KMS-11 (cell line): ENCODE measurements around the gene SOX11.

ENCODE experiments used
- H2AFZ ChIP-seq: fragments of 200-600 bp; sonication (generic); 2 replicates; pipeline ENCODE4 v1.6.1; 2016; ENCODE audit warnings: antibody characterized with exemption, mixed run types, low read depth
- H3K27ac ChIP-seq: fragments of 200-600 bp; sonication (generic); 2 replicates; pipeline ENCODE4 v1.6.1; 2016; ENCODE audit warnings: mild to moderate bottlenecking, mixed run types
- H3K27me3 ChIP-seq: fragments of 200-600 bp; sonication (generic); 2 replicates; pipeline ENCODE4 v1.6.1; 2017; ENCODE audit warnings: mild to moderate bottlenecking, low read depth, mixed run types, moderate library complexity; ENCODE audit not compliant: insufficient read depth
- H3K36me3 ChIP-seq: fragments of 200-600 bp; sonication (generic); 2 replicates; pipeline ENCODE4 v1.6.1; 2017; ENCODE audit warnings: mild to moderate bottlenecking, mixed run types; ENCODE audit not compliant: insufficient read depth
- H3K4me1 ChIP-seq: fragments of 200-600 bp; sonication (generic); 2 replicates; pipeline ENCODE4 v1.6.1; 2016; ENCODE audit warnings: mild to moderate bottlenecking, low read depth, mixed run types; ENCODE audit not compliant: poor library complexity, severe bottlenecking
- H3K4me2 ChIP-seq: fragments of 200-600 bp; sonication (generic); 2 replicates; pipeline ENCODE4 v1.7.0; 2016; ENCODE audit warnings: mild to moderate bottlenecking, mixed run types
- H3K4me3 ChIP-seq: fragments of 200-600 bp; sonication (generic); IDR thresholded peaks from 2 replicates; pipeline ENCODE4 v1.6.1; 2017; ENCODE audit warnings: low read depth, low read length, mixed read lengths; ENCODE audit not compliant: insufficient read depth
- H3K79me2 ChIP-seq: fragments of 200-600 bp; sonication (generic); 2 replicates; pipeline ENCODE4 v1.6.1; 2016; ENCODE audit warnings: low read depth, mixed run types; ENCODE audit not compliant: insufficient read depth
- H3K9ac ChIP-seq: fragments of 200-600 bp; sonication (generic); 2 replicates; pipeline ENCODE4 v1.6.1; 2016; ENCODE audit warnings: mild to moderate bottlenecking, mixed run types
- H4K20me1 ChIP-seq: fragments of 200-600 bp; sonication (generic); 2 replicates; pipeline ENCODE4 v1.6.1; 2016; ENCODE audit warnings: mild to moderate bottlenecking, mixed run types; ENCODE audit not compliant: insufficient read depth
- TF ChIP-seq, protein P1 (sequence below): fragments of 200-600 bp; sonication (generic); conservative IDR thresholded peaks from 2 replicates; pipeline ENCODE4 v1.6.1; 2017; ENCODE audit warnings: low read depth, mild to moderate bottlenecking, antibody characterized with exemption, low read length, moderate library complexity, mixed read lengths

The SOX11 gene

DNA sequence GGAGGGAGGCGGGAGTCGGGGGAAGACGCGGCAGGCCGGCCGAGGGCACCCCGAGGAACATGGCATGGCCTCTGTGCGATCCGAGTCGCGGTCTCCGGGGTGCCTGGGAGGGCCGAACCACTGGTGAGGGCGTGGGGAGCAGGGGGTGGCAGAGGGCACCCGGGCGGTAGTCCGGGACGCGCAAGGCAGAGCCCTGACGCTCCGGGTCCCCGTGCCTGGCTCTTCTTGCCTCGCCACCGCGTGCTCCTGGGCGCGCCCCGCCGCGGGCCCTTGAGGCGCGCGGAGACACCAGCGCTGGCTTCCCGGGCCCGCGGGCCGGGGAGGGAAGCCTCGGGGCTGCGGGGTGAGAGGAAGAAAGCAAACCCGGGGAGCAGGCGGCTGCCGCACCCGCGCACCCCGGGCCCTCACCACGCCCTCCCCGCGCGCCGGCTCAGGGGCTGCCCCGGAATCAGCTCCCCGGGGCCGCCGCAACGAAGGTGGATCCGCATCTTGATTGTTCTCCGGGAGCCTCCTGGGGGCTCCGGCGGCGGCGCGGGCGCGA, 4.3 kb downstream of the SOX11 start:
- no peaks in the 10 kb centered on the region for H4K20me1 ChIP-seq
- H3K79me2 ChIP-seq = no peaks in the 10 kb centered on the region; the same call in 1 of the 2 replicates
- no peaks in the 10 kb centered on the region for H3K36me3 ChIP-seq
- peak overlapping the region; percentile 93 for H3K27ac ChIP-seq
- TF ChIP-seq, protein P1, sequence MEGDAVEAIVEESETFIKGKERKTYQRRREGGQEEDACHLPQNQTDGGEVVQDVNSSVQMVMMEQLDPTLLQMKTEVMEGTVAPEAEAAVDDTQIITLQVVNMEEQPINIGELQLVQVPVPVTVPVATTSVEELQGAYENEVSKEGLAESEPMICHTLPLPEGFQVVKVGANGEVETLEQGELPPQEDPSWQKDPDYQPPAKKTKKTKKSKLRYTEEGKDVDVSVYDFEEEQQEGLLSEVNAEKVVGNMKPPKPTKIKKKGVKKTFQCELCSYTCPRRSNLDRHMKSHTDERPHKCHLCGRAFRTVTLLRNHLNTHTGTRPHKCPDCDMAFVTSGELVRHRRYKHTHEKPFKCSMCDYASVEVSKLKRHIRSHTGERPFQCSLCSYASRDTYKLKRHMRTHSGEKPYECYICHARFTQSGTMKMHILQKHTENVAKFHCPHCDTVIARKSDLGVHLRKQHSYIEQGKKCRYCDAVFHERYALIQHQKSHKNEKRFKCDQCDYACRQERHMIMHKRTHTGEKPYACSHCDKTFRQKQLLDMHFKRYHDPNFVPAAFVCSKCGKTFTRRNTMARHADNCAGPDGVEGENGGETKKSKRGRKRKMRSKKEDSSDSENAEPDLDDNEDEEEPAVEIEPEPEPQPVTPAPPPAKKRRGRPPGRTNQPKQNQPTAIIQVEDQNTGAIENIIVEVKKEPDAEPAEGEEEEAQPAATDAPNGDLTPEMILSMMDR = no peak
- H3K4me2 ChIP-seq = no peak overlapping the region
- H3K27me3 ChIP-seq = no peaks in the 10 kb centered on the region
- no peaks in the 10 kb centered on the region for H3K4me1 ChIP-seq
- H2AFZ ChIP-seq = no peak overlapping the region
- peak overlapping the region; percentile 76 for H3K9ac ChIP-seq
- H3K4me3 ChIP-seq = no peak overlapping the region

DNA sequence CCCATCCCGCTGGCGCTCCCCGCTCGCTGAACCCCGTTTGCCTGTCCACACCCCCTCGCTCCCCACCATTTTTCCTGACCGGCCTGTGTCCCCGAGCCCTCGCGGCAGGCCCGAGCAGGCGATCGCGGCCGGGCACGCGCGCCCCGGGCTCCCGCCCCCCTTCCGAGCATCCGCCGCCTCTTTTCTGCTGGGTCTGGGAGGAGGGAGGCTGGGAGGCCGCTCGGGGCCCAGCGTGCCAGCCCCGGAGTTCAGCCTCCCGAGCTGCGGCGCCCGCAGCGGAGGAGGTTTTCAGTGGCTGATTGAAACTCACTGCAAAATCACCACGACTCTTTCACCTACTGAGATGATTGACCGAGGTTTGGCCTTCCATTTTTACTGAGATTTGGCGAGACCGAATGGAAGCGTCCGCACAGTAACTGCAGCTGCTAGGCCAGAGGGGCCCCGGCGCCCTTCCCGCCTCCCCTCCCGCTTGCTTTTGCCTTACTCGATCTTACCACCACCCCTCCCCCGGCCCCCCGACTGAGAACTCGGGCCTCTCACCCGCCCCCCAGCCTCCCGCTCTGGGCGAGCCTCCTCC, 4.8 kb downstream of the SOX11 start:
- Histone ChIP-seq H3K36me3 (no peaks in the 10 kb centered on the region), H3K4me3 (no peak overlapping the region), H3K4me1 (no peaks in the 10 kb centered on the region), H2AFZ (no peak overlapping the region), H3K4me2 (no peak overlapping the region), H3K27ac (peak overlapping the region; percentile 93), H3K9ac (peak overlapping the region; percentile 76), H4K20me1 (no peaks in the 10 kb centered on the region), H3K79me2 (no peaks in the 10 kb centered on the region; the same call in 1 of the 2 replicates), H3K27me3 (no peaks in the 10 kb centered on the region)
- TF ChIP-seq, protein P1 = no peak

DNA sequence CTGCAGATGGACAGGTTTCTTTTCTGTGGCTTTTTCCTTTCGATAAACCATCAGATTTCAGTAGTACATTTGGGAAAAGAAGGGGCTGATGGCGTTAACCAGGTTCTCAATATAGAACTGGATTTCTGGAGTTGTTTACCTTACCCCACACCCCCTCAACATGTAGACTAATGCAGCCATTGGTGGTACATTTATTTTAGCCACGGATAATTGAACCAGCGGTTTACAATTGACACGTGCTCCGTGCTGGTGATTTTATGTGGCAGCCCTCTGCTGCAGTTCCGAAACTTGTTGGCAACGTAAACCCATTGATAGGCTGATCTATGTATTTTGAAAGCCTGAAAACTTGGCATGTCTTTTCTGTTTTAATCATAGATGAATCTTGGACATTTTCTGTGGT, 5.4 kb downstream of the SOX11 start:
- peak overlapping the region; percentile 93 for H3K27ac ChIP-seq
- H2AFZ ChIP-seq = no peak overlapping the region
- no peaks in the 10 kb centered on the region for H3K27me3 ChIP-seq
- TF ChIP-seq, protein P1 = no peak
- peak overlapping the region; percentile 74 for H3K9ac ChIP-seq
- no peaks in the 10 kb centered on the region; the same call in 1 of the 2 replicates for H3K79me2 ChIP-seq
- H3K4me3 ChIP-seq = no peak overlapping the region
- H3K4me2 ChIP-seq = peak overlapping the region; percentile 42; the same call in 1 of the 2 replicates
- H4K20me1 ChIP-seq = no peaks in the 10 kb centered on the region
- H3K36me3 ChIP-seq = no peaks in the 10 kb centered on the region
- no peaks in the 10 kb centered on the region for H3K4me1 ChIP-seq

DNA sequence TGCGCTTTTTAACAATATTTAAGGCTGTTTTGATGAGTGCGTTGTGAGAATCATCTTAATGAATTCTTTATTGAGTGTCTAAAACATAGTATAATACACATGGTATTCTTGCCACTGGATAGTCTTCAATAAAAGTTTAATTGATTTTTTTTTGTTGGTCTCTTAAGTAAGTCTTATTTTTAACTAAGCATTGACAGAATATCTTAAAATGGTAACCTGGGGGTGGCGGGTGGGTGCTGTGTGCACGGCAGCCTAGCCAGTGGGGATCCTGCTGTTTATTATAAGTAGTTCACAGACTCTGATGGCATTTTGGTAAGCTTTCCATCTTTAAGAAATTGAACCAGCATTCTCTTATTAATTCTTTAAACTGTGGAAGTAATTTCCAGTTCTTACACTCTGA, 6.0 kb downstream of the SOX11 start:
- peak overlapping the region; percentile 74 for H3K9ac ChIP-seq
- H3K27me3 ChIP-seq = no peaks in the 10 kb centered on the region
- no peak overlapping the region for H3K4me3 ChIP-seq
- no peaks in the 10 kb centered on the region for H3K4me1 ChIP-seq
- H3K79me2 ChIP-seq = no peaks in the 10 kb centered on the region; the same call in 1 of the 2 replicates
- peak overlapping the region; percentile 42; the same call in 1 of the 2 replicates for H3K4me2 ChIP-seq
- H2AFZ ChIP-seq = no peak overlapping the region
- H4K20me1 ChIP-seq = no peaks in the 10 kb centered on the region
- no peaks in the 10 kb centered on the region for H3K36me3 ChIP-seq
- peak overlapping the region; percentile 93 for H3K27ac ChIP-seq
- TF ChIP-seq, protein P1 = no peak
